ENCODE measurements around the gene CHAF1B.
"Not testable (repeated sequence)": the region's sequence is repeated elsewhere in the genome, so short reads cannot be mapped to it uniquely, and the experiment has no call there.

The CHAF1B gene

DNA sequence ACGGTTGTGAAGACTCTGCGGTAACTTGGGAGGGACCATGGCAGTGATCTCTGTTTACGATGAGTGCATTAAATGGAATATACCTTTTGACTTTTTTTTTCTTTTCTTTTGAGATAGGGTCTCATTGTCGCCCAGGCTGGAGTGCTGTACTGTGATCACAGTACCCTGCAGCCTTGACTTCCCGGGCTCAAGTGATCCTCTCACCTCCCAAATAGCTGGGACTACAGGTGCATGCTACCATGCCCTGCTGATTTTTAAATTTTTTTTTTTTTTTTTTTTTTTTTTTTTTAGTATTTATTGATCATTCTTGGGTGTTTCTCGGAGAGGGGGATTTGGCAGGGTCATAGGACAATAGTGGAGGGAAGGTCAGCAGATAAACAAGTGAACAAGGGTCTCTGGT, 6.5 kb downstream of the CHAF1B start:
- DNase-seq: not testable (repeated sequence)

DNA sequence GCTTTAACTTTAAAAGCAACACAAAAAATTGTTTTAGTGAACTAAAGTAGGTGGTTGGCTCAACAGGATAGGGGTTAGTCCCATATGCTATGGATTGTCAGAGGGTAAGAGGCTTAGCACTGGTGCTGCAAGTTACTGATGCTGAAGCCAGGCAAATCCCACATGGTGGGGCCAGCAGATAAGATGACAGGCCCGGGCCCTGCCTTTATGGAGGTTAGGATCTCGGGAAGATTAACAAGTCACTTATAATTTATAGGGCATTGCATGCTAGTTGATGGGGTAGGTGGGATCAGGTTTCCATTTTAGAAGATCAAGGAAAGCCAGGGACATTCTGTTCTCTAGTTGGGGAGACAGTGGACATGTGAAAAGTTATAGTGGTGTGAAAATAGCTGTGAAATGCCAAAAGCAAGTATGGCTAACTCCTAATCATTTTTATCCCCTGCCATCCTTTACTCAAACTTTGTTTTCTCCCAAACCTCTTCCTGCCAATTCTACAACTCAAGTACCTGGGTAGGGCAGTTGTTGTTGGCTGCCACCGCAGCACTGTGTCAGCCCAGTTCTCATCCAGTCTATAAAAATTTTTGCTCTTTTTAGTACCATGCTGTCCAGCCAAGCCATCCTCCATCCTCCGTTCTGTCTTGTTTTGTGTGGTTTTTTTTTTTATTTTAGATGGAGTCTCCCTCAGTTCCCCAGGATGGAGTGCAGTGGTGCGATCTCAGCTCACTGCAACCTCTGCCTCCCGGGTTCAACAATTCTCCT, 10.3 kb downstream of the CHAF1B start:
- DNase-seq: no peak

DNA sequence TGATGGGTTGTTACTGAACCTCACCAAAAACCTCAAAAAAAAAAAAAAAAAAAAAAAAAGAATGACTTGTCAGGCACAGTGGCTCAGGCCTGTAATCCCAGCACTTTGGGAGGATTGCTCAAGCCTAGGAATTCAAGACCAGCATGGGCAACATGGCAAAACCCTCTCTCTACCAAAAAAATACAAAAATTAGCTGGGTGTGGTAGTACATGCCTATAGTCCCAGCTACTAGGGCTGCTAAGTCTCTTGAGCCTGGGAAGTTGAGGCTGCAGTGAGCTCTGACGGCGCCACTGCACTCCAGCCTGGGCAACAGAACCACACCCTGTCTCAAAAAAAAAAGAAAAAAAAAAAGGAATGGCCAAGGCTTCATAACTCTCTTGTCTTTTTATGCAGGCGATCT, 11.1 kb downstream of the CHAF1B start:
- DNase-seq: no peak

DNA sequence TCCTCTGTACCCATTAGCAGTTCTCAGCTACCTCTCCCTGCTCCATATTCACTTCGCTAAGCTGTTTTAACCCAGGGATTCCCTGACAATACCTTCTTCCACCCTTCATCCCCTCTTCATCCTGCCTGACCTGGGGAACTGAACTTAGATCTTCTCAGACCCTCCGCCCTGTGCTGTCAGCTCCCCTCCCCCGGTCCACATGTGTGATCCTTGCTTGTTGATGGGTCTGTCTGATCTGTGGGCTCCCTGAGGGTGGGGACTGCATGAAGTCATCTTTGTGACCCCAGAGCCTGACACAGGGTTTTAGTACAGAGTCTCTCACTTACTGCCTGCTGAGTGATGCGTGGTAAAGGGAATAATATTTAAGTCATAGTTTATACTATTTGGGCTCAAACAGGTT, 11.8 kb downstream of the CHAF1B start:
- no peak for DNase-seq

DNA sequence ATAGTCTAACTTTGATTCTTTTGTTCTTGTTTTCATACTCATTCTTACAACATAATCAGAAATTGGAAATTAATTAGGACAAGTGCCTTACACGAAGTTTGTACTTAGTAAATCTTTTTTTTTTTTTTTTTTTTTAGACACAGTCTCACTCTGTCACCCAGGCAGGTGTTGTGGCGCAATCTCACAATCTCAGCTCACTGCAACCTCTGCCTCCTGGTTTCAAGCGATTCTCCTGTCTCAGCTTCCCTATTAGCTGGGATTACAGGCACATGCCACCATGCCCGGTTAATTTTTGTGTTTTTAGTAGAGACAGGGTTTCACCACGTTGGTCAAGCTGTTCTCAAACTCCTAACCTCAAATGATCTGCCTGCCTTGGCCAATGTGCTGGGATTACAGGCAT, 12.4 kb downstream of the CHAF1B start:
- DNase-seq: no peak

DNA sequence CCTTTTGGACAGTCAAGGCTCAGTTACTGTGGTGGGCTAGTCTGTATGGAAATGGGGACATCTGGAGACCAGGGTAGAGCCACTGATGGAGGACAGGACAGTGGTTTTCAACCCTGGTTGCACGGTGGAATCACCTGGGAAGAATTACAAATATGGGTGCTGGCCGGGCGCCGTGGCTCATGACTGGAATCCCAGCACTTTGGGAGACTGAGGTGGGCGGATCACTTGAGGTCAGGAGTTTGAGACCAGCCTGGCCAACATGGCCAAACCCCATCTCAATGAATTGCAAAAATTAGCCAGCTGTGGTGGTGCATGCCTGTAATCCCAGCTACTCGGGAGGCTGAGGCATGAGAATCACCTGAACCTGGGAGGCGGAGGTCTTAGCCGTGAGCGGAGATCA, 14.5 kb downstream of the CHAF1B start:
- DNase-seq: not testable (repeated sequence)

DNA sequence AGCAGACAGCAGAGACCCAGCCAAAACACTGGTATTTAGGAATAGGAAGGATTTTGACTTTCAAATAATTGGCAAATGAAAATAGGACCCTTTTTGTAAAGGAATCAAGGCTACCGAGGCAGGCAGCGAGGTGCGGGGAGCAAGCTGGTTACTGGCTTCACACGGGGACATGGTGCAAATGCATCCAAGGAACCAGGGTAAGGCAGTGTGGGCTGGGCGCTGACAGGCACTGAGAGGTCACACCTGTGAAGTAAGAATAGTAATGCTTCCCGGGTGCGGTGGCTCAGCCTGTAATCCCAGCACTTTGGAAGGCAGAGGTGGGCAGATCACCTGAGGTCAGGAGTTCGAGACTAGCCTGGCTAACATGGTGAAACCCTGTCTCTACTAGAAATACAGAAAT, 15.5 kb downstream of the CHAF1B start:
- no peak for DNase-seq

DNA sequence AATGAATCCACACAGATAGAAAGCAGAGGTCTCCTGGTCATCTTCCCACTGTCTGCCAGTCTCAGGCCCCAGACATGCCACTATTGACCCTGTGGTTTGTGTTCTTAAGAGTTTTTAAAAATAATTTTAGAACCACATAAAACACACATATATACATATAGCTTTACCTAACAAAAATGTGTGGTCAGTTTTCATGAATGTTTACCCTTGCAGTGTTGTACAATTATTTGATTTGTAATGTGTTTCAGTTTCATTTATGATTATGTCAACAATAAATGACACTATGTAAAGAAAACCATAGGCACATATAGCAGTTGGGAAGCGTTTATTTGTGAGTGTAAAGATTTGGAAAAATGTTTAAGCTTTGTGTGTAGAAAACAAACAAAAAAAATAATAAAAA, 17.1 kb downstream of the CHAF1B start:
- DNase-seq: no peak

DNA sequence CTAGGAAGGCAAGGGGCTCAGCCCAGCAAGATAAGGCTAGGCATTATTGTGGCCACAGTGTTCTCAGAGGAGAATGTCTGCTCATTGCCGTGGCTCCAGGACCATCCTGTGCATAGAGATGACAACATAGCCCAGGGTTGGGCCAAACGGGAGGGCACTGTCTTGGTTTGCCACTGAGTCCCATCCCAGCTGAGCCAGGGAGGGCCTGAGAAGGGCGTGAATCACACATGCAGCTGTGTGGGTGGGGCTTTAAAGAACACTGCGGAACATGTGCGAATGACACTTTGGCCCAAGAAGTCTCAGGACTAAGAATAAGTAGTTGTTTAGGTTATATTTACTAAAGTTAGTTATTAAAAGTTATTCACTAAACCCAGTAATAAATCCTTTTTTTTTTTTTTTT, 18.5 kb downstream of the CHAF1B start:
- DNase-seq: no peak

DNA sequence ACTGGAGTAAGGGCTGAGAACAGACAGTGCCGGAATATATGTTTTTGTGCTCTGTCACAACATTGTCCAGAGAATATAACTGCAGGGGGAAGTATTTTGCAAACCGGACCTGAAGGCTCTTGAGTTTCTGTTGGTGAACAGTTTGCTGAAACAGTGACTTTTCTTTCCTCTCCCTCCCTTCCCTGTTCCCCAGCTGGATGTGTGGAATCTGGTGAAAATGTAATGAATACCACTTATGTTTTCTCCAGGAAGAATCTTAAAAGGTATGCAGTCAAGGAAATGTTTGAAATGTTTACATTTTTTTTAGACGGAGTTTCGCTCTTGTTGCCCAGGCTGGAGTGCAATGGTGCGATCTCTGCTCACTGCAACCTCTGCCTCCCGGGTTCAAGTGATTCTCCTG, 23.4 kb downstream of the CHAF1B start:
- no peak for DNase-seq

DNA sequence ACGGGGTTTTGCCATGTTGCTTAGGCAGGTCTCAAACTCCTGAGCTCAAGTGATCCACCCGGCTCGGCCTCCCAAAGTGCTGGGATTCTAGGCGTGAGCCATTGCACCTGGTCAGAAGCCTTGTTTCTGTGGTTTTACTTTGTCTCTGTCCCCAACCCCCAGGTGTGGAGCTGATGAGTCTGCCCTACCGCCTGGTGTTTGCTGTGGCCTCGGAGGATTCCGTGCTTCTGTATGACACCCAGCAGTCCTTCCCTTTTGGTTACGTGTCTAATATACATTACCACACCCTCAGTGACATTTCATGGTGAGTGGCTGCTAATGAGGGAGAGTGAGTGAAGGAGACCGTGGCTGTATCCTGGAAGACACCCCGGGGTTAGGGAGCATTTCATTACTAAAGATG, 26.1 kb downstream of the CHAF1B start:
- no peak for DNase-seq

DNA sequence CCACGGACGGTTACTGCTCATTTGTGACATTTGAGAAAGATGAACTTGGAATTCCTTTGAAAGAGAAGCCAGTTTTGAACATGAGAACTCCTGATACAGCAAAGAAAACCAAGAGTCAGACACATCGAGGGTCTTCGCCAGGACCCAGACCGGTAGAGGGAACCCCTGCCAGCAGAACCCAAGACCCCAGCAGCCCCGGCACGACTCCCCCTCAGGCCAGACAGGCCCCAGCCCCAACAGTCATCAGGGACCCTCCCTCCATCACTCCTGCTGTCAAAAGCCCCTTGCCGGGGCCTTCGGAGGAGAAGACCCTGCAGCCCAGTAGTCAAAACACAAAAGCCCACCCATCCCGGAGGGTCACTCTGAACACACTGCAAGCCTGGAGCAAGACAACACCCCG, 27.7 kb downstream of the CHAF1B start:
- no peak for DNase-seq

DNA sequence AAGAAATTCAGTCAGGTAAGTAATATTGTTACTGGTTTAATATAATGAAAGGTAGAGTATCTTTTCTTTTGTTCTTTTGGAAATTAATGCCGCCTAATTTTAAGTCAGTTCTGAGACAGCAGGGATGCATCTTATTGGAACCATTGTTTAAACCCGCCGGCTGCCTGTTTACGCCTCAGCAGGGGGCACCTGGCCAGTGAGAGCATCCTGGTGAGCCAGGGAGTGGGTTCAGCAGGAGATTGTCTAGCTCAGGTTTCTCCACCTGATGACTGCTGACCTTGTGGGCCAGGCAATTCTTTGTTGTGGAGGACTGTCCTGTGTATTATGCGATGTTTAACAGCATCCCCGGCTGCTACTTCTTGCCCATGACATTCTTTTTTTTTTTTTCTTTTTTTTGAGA, 30.2 kb downstream of the CHAF1B start:
- no peak for DNase-seq

DNA sequence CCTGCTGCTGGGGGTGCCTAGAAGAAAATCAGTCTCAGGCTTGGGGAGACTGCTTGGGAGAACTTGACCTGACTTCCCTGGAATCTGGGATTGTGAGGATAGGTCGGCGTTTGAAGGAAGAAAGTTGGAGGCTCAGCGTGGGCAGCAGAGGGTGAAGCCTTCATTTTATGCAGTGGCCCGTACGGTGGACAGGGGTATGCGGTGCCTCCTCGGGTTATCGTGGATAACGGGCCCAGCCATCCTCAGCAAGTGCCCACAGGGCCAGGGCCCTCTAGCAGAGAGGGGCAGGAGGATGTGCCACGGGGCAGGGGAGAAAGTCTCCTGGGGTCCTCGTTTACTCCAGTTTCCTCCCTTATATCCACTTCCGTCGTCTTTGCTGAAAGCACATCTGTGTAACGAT, 34.0 kb downstream of the CHAF1B start:
- no peak for DNase-seq

DNA sequence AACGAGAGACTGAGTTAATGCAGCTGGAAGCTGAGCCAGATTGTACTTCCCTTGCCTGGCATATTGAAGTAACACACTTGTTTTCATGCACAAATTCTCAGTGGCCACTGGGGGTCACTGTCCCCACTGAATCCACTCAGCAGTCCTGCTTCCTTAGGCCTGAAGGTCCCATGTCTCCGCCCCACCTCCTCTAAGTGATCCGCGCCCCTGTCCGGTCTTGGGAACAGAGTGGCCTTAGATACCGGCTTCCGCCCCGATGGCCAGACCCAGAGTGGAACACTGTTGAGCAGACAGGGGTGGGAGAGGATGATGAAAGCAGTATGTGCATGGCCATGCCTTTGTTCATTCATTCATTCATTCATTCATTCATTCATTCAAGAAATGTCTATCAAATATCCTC, 34.8 kb downstream of the CHAF1B start:
- DNase-seq: peak; percentile 84

DNA sequence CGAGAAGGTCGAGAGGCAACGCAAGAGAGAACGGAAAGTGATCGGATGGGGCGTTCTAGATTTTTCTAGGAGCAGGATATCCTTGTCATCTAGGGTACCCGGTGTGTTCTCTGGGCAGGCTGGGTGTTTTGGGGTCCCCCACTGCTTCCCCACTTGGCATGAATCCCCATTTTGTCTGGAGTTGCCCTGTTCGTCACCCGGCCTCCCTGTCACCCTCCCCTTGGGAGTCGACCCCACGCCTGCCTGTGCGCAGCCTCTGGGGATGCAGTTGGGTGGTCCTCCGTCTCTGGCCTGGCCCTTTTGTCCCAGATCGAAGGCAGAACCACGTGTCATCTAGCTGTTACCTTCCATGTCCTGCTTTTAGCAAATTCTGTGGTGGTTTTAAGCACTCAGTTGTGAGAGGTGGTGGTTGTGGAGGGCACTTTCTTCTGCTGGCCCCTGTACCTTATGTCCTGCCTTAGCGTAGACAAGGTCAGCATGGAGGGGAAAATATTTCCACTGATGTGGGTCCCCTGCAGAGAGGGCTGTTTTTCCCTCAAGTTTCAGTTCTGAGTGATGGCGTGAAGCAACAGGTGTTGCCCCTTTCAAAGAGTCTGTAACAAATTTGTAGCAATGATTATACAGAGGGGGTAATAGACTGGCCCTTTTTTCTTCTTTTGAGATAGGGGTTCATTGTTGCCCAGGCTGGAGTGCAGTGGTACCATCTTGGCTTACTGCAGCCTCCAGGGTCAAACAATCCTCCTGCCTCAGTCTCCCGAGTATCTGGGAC, 35.6 kb downstream of the CHAF1B start:
- DNase-seq: no peak

DNA sequence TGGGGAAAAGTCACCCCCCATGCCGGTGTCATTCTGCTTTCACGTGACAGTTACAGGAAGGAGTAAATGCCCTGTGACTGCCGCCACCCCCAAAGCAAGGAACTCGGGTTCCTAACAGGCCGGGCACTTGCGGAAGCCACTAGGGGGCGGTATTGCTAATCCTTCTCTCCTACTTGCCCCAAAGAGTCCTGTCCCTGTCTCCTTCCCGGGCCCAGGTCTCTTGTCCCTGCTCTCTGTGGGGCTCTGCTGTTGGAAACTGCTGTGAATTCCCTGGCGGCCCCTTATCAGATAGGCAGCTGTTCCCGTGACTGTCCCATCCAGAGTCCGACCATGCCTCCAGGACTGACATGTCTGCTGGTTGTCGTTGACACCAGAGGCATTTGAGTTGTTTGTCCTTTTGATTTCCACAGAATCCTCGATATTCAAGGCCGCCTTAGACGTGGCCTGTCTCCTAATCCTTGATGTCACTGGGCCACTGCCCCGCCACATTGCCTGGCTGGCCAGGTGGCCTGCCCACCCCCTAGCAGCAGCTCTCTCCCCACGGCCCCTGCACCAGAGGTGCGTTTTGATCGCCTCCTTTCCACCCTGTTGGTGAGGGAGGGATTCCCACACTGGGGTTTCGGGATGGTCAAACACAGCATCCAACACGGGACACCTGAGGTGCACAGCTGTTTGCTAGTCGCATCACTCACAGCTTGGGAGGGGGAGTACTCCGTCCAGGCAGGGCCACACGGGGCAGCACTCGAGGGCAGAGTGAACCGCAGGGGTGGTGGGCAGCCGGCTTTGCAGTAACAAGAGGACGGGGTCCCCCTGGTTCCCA, 37.3 kb downstream of the CHAF1B start:
- DNase-seq: peak; percentile 62

DNA sequence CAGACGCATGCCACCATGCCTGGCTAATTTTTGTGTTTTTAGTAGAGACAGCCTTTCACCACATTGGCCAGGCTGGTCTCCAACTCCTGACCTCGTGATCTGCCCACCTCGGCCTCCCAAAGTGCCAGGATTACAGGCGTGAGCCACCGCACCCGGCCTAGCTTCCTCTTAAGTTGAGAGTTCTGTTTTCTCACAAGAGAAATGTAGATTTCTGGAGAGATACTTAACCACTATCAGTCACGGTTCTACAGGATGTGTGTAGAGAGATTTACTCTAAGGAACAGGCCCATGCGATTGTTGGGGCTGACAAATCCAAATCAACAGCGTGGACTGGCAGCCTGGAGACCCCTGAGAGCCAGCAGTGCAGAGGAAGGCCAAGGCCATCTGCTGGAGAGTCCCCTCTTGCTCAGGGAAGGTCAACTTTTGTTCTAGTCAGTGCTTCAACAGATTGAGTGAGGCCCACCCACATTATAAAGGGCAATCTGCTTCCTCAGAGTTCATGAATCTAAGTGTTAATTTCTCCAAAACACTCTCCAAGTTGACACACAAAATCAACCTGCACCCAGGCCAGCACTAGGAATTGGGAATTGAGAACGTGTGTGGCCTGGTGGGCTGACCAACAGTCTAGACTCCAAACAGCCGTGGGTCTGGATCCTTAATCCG, 38.7 kb downstream of the CHAF1B start:
- DNase-seq: no peak

DNA sequence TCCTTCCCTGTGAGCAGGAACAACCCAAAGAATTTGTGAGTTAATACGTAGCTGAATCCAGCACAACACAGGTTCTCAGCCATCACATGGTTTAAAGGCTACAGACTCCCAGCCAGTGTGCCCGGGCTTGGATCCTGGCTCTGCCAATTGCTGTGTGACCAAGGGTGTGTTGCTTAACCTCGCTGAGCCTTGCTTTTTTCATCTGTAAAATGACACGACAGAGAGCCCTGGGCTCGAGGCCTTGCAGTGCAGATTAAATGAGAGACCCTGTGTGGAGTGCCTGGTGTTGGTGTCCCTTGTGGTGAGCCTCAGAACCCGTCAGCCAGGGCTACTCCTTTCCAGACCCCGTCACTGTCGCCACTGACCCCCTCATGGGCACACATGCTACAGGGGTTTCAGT, 39.4 kb downstream of the CHAF1B start:
- no peak for DNase-seq

DNA sequence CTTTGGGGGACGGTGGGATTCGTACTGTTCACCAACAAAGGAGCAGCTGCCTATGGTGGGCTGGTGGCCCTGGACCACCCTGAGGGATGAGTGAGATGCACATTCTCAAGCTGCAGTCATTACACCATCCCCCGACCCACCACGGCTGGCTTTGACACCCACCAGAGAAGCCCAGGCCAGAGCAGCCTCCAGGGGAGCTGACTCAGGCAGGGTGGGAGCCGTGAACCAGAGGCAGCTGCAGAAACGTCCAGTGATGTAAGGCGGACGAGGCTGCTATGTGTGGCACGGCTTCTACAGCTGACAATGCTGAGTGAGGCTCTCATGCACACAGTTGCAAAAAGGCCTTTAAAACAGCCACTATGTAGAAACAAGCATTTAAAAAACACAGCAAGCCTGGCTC, 40.1 kb downstream of the CHAF1B start:
- DNase-seq: peak; percentile 70

DNA sequence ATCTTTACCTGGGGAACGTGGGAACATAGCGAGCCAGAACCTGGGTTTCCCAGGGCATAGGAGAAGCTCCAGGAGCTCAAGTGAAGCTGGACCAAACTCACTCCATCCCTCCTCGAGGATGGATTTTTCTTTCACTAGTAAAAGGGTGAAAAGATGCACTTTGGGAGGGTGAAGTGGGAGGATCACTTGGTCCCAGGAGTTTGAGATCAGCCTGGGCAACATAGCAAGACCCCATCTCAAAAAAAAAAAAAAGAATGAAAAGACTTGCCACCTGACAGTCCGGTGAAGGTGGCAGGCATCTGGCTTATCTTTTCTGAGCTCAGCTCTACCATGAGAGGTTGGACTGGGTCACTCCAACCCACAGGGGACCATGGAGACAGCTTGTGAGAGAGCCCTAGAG, 42.3 kb downstream of the CHAF1B start:
- no peak for DNase-seq

DNA sequence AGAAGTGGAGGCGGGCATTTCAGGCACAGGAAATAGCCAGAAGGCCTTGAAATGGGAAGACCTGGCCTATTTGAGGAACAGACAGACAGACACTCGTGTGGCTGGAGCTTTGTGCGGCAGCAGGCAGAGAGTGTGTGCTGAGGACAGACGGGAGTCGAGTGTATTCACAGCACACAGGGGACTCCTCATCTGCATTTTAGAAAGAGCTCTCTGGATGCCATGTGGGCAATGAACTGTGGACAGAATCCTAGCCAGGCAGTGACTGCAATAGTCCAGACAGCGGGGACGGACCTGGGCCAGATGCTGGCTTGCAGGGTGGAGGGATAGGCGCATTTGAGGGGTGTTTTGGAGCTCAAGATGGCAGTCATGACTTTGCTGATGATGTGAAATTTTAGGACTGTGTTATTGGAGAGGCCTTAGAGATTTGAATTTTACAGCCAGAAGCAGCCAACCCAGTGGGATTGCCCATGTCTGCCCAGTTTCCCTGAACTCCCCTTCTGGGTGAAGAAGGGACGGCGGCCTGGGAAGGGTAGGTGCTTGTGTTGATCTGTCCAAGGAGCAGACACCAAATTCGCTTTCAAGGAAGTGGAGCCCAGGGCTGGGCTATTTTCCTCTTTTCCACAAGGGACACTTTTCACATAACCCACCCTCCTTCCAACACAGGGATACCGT, 43.7 kb downstream of the CHAF1B start:
- no peak for DNase-seq

All from fibroblast of upper back skin (primary cell).